NCI-H146 (cell line): ENCODE results near the gene TRAPPC3L.

Experiments
- DNase-seq: peaks from one replicate; lab custom pipeline; 2025; lab: John Stamatoyannopoulos, UW

TRAPPC3L gene

DNA sequence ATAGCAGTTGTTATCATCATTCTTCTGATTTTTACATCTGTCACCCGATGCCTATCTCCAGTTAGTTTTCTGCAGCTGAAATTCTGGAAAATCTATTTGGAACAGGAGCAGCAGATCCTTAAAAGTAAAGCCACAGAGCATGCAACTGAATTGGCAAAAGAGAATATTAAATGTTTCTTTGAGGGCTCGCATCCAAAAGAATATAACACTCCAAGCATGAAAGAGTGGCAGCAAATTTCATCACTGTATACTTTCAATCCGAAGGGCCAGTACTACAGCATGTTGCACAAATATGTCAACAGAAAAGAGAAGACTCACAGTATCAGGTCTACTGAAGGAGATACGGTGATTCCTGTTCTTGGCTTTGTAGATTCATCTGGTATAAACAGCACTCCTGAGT lies 82.2 kb downstream of the TRAPPC3L start:
- DNase-seq = no peak

DNA sequence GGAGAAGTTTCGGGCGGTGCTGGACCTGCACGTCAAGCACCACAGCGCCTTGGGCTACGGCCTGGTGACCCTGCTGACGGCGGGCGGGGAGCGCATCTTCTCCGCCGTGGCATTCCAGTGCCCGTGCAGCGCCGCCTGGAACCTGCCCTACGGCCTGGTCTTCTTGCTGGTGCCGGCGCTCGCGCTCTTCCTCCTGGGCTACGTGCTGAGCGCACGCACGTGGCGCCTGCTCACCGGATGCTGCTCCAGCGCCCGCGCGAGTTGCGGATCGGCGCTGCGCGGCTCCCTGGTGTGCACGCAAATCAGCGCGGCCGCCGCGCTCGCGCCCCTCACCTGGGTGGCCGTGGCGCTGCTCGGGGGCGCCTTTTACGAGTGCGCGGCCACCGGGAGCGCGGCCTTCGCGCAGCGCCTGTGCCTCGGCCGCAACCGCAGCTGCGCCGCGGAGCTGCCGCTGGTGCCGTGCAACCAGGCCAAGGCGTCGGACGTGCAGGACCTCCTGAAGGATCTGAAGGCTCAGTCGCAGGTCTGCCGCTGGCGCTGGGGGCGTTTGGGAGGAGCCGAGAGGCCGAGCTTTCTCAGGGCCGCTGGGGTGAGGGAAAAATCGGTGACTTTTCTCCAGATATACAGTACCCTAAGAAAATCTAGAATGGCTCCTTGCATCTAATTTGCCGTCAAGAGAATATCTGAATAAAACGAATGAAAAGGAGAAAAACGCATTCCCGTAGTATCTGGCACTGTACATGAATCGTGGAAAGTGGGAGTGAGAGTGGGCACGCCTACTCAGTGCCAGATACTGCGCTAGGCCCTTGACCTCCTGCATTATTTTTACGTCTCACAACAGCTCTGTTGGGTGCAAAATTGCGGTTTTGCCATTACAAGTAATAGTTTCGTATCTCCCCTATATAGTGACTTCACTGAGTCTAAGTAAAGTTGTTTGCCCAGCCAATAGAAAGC lies 83.3 kb downstream of the TRAPPC3L start:
- no peak for DNase-seq

DNA sequence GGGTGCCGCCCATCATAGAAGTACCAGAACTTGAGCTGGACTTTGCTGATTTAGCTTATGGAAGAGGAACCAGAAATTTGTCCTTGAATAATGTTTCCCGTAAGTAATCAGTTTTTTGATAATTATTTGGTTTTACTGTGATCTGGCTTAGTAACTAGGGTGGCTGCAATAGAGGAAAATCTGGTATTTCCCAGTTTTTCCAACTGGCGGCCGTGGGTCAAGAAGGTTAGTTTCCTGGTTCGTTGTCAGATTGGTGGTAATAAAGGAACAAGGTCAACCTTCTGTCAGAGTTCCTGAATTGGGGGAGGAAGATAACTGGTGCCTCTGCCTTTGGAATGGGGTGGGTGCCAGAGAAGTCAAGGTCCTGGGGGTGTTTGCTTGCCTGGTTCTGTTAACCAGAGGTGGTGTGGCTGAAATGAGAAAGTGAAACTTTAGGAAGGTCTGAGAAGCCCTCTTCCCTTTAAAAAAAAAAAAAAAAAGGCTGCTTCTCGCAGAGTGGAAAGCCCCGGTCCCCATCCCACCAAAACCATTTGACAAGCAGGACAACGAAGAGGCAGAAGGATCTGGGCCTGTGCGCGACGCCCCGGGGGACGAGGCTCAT lies 84.1 kb downstream of the TRAPPC3L start, which contains the start of gene CALHM6:
TSS of gene CALHM6 (plus strand) at position 45 of the 601 bp plus-strand sequence. CDS start at position 600, 555 bp downstream.
- DNase-seq = no peak

DNA sequence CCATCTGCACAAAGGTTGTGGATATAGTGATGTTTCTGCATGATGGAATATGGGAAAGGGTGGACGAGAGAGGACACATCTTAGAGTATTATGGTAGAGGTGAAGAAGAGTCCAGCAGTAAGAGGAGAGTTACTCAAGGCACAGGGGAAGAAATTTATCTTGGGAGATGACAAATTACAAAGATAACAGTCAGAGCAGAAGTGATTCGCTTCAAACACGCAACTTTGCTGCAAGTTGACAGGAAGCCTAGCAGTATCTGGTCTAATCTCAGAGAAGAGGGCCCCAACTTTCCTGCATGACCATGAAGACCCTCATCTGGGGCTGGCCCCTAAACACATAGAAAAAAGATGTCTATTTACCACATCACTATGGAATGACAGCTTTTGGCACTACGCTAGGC lies 85.6 kb downstream of the TRAPPC3L start:
- DNase-seq = no peak

DNA sequence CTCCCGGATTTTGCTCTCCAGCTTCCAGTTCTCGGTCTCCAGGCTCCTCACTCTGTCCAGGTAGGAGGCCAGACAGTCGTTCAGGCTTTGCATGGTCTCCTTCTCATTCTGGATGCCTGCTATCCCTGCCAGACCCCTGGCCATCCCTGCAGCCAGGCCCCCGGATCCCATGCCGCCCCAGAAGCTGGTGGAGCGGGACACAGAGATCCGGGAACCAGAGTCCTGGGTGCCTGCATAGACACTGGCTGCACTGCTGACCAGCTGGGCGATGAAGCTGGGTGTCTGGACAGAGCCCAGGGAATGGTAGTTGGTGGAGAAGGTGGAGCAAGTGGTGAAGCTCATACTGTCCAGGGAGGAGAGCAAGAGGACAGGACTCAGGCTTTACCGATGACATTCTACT lies 87.2 kb downstream of the TRAPPC3L start:
- DNase-seq = no peak

DNA sequence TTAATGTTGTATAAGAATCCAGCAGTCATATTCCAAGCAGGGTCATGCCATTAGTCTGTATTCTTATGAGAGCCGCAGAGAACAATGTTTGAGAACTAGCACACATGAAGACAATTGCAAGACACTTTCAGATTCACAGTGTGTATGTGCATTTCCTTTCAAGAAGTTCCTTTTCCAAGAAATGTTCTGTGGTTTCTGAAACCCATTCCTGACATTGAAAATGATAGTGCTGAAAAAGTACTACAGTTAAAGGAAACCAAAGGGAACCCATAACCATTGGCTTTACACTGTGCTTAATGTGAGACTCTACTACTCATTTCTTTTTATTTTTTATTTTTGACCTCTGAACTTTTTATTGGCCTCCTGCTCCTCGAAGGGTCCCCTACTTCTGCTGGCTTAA lies 88.6 kb downstream of the TRAPPC3L start:
- DNase-seq = no peak

DNA sequence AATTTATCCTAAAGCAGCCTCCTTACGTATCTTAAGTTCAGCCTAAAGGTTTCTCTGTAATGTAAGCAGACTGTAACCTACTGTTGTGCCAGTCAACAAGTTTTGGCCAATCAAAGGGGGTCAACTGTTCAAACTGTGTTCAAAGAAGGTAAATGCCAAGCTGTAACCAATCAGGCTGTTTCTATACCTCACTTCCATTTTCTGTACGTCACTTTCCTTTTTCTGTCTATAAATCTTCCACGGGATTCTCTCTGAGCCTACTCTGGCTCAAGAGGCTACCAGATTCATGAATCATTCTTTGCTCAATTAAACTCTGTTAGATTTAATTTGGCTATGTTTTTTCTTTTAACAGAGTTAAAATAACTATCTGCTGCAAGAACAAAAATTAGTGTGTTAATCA lies 89.4 kb downstream of the TRAPPC3L start:
- DNase-seq = no peak

DNA sequence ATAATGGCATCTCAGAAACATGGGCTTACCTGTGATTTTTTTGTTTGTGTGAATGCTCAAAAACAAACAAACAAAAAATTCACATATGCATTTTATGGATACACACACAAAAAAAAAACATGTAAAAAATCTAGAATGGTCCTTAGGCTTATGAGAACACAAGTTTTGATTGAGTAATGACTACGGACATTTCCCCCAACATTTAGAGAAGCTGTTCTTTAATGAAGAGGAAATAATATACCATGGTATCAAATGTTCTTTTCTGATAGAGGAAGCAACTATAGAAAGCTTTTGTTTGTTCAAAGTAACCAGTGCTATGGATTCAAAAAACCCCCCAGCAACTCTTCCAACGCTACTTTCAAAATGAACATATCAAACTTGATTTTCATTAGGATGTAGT lies 93.0 kb downstream of the TRAPPC3L start:
- DNase-seq = no peak

DNA sequence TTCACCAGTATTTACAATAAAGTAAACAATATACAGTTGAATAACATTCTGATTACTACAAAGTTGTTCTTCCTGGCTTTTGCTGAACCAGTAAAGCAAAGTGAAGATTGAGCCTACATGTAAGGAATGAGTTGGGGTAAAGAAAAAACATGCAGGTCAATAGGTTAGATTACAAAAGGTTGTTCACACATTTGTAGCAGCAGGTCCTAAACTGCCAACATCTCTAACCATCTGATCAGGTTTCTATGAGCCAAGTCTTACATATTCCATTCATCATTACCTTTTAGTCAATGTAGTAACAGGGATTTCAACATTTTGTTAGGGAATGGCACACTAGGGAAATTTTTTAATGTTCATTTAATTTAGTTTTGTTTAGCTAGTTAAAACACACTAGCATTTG lies 93.6 kb downstream of the TRAPPC3L start:
- no peak for DNase-seq

DNA sequence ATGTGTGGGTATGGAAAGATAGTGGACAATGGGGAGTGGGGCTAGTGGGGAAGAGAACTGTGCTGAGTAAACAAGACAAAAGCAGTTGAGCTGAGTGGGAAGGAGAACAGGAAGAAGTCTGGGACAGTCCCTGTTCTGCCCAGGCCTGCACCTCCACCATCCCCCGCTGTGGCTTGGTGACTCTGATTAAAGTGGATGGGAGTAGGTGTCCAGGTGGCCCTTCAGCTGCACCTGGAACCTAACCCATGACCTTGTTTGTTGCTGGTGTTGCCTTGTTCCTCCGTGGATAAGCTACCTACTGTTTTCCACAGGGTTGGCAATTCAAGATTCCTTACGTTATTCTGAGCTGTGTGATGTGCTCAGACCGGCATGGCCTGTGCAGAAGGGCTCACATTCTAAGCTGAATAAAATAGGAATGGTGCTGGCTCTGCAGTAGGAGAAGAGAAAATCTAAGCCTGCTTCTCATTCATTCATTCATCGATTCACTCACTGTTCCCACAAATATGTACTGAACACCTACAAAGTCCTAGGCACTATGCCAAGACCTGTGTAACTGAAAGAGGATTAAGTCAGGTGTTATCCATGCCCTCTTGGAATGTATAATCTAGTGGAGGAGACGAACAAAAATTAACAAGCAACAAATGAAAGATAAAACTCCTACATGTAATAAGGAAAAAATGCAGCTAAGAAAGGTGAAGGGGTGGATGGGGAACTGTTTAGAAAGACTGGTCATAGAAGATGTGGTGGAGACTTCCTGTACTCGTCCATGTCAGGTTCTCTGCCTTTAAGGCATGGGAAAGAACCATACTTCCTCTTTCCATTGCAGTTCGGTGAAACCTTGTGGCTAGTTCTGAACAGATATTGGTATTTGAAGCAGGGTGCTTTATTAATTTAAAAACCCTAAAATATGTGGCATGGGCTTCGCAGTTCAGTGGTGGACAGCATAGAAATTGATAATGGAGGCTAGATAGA lies 94.4 kb downstream of the TRAPPC3L start:
- no peak for DNase-seq

DNA sequence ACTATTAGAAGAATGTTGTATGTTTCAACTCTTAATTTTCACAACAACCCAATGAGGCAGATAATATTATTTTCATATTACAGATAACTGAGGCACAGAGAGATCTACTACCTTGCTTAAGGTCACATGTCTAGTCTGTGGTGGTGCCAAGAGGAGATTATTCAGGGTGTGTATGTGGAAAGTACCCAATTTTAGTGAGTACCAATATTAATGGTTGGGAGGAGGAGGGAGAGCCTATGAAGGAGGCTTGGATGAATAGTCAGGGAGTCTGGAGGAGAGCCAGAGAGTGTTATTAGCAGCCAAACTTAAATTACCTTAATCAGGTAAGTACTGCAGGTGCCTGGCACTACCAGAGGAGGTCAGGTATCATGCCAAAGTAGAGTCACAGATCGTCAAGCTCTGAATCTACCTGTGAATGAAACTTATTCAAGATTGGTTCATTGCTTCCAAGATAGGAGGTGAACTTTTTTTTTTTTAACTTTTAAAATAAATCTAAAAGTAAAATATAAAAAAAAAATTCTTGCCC lies 95.2 kb downstream of the TRAPPC3L start:
- DNase-seq = no peak

DNA sequence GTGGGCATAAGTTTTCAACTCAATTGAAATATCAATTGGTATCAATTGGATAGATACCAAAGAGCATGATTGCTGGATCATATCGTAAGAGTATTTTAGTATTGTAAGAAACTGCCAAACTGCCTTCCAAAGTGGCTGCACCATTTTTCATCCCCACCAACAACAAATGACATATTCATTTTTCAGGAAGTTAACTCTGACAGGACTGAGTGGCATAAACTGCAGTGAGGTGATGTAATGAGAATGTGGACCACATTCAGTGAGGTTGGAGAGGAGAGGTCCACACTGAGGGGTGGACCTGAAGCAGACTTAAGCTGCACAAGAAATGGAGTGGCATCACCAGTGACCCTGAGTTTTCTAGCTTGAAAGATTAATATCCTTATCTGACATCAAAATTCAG lies 95.9 kb downstream of the TRAPPC3L start:
- no peak for DNase-seq

DNA sequence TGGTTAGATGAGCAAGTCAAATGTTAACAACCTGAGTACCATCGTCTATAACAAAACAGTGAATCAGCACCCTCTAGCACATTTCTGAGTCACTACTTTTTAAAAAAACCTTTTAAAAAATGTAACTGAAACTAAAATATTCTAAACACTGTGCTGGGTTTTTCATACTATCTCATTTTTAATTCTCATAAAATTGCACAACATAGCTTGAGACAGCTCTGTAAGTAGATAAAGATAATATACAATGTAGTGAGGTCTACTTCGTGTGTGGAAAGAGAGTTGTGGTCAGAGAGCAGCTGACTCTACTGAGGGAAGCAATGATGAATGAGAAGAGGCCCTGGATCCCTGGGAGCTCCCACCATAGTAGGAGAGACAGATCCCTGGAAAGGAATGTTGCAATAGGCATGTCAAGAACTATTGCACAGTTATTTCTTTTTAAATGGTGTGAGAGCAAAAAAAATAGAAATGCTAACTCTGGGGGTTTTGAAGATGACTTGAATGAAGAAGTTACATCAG lies 97.9 kb downstream of the TRAPPC3L start:
- no peak for DNase-seq

DNA sequence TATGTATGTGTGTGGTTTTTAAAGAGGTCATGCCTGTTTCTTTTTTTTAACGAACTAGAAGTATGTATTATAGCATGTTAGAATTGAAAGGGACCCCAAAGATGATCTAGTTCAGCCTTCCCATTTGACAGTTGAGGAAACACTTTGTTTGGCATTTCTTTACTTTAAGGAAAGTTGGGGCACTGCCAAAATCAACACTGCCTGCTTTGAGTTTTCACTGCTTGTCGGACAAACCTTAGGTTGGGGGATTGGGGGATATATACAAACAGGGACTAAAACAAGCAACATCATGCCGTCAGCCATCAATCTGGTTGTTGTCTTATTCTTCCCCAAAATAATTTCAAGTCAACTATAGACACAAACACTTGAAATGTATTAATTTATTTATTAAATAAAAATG lies 98.4 kb downstream of the TRAPPC3L start:
- DNase-seq = no peak

DNA sequence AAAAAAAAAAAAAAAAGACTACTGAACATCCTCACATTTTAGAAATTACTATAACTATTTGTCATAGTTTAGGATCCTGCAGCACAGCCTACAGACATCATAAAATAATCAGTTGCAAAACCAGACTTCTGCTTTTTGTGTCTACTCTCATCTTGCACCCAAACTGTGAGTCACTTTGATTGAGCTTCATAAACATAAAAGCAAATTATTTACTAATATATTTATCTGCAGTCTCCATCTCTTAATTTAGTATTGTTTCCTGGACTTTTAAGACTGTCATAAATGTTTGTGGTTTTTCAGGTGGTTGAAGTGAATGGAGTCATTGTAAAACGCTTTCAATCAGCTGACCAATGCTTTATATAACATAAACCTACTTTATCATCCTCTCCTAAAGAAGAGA lies 99.1 kb downstream of the TRAPPC3L start:
- DNase-seq = no peak

DNA sequence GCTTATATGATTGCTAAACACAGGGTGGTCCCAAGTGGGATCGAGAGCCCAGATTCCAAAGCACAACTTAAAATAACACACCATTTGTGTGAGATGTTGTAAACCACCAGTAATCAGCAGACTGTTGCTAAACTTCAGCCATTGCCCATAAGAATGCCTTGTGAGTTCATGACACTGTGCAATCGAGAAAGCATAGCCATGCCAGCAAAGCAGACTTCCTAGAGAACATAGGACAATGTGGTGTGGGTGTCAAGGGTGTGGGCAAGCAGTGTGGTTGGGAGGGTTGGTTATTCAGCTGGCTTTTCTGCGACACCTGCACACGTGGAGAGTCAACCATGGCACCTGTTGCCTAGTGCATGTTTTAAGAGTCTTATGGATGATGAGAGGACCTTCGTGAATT lies 100.4 kb downstream of the TRAPPC3L start:
- DNase-seq = no peak
